HCEC 1CT (cell line): Measurements from ENCODE around the gene NONO.
"Not testable (repeated sequence)": the region's sequence is repeated elsewhere in the genome, so short reads cannot be mapped to it uniquely, and the experiment has no call there.

ENCODE experiments used
- DNase-seq: peaks from one replicate; pipeline ENCODE4 v3.0.0-alpha.2; 2017

Gene NONO

GRCh38 chrX:71291381-71291780 lies 7.9 kb downstream of the NONO start:
- DNase-seq: no peak

GRCh38 chrX:71292669-71293365 lies 9.4 kb downstream of the NONO start:
- peak; percentile 66 for DNase-seq

GRCh38 chrX:71296806-71297205 lies 13.4 kb downstream of the NONO start:
- no peak for DNase-seq

- no peak for DNase-seq
Observed at GRCh38 chrX:71298119-71298518, 14.7 kb downstream of the NONO start.

- DNase-seq: not testable (repeated sequence)
Observed at GRCh38 chrX:71300064-71300463, 16.6 kb downstream of the NONO start.

GRCh38 chrX:71300495-71300894 lies 17.1 kb downstream of the NONO start:
- DNase-seq: not testable (repeated sequence)

- DNase-seq: peak; percentile 36
Observed at GRCh38 chrX:71301195-71301924, 17.9 kb downstream of the NONO start, which contains the start of gene ITGB1BP2. TSS of gene ITGB1BP2 (plus strand) at chrX:71301750. CDS start at chrX:71301807, 57 bp downstream.

- DNase-seq: peak; percentile 35
Observed at GRCh38 chrX:71302461-71303213, 19.2 kb downstream of the NONO start.

GRCh38 chrX:71304561-71304960 lies 21.1 kb downstream of the NONO start:
- no peak for DNase-seq

- peak; percentile 47 for DNase-seq
Observed at GRCh38 chrX:71315917-71316316, 32.5 kb downstream of the NONO start.

GRCh38 chrX:71316959-71317358 lies 33.5 kb downstream of the NONO start:
- DNase-seq: not testable (repeated sequence)

- DNase-seq: no peak
Observed at GRCh38 chrX:71320126-71320525, 36.7 kb downstream of the NONO start.

- no peak for DNase-seq
Observed at GRCh38 chrX:71321731-71322130, 38.3 kb downstream of the NONO start.

- not testable (repeated sequence) for DNase-seq
Observed at GRCh38 chrX:71324452-71324851, 41.0 kb downstream of the NONO start.

GRCh38 chrX:71326394-71326793 lies 43.0 kb downstream of the NONO start:
- DNase-seq: no peak

GRCh38 chrX:71349151-71349665 lies 65.8 kb downstream of the NONO start:
- DNase-seq: not testable (repeated sequence)

GRCh38 chrX:71349867-71350266 lies 66.4 kb downstream of the NONO start:
- not testable (repeated sequence) for DNase-seq
